Measurements from ENCODE around the gene MAST1. TPM values are rescaled to one million over a fixed set of nuclear protein-coding genes. Genes with fewer than 3 reads are reported as not detected.
A peak's percentile ranks its signal among the peaks of the same experiment; 100 is the strongest.

The MAST1 gene
- 1.2 TPM for total RNA-seq

- no peaks in the 10 kb centered on the region for H3K9me3 ChIP-seq
Measured at GRCh38 chr19:12838182-12838885, at the start of gene MAST1. Gene MAST1 (plus strand): TSS chr19:12838515. CDS start chr19:12838573, 58 bp downstream.

DNA sequence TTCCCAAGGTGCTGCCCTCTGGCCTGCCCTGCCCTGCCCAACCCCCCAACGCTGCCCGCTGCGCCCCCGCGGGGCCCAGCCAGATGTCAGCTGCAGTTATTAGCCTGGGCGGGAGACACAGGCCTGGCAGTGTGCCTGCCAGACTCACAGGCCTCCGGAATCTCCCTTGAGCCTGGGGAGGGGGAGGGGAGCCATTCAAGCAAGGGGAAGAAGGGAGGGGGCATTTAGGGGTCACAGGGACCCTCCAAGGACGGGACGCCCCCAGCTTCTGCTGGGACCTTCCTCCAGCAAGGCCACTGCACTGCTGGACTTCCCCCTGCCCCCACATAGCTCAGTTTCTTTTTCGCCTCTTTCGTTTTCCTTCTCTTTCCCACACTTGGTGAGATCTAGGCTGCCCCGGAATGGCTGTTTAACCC is 49.6 kb upstream of the MAST1 start:
- TF ChIP-seq CTCF (IDR thresholded peaks at IDR 0.05) = no peak
- TF ChIP-seq POLR2AphosphoS5 (IDR thresholded peaks at IDR 0.05; ENCODE audit: insufficient read depth in 1 of 2, low read depth in 1 of 2) = peak; percentile 14 to 56
- no peak for DNase-seq (ENCODE audit: extremely low spot score in 2 of 2)
- H3K4me1 ChIP-seq = peaks cover 58% of the 10 kb centered on the region
- H3K27ac ChIP-seq = peak overlapping the region; percentile 97
- no peaks in the 10 kb centered on the region for H3K9me3 ChIP-seq
- intact Hi-C loops (cut with DNase I) = no loop called here
- H3K4me3 ChIP-seq = peak overlapping the region; percentile 85 to 96
- H3K36me3 ChIP-seq = no peaks in the 10 kb centered on the region
- H3K27me3 ChIP-seq = no peaks in the 10 kb centered on the region

More at GRCh38 chr19:12838182-12838885, at the start of gene MAST1:
- no peak within 1 kb of the TSS for H3K27ac ChIP-seq
- H3K4me1 ChIP-seq = peaks cover 21% of the 10 kb centered on the region
- peak within 1 kb of the TSS; percentile 22 to 28 for H3K4me3 ChIP-seq
- no peaks in the 10 kb centered on the region for H3K36me3 ChIP-seq
- intact Hi-C loops (cut with DNase I) = no loop called here
- DNase-seq (ENCODE audit: extremely low spot score in 2 of 2) = no peak
- TF ChIP-seq CTCF (IDR thresholded peaks at IDR 0.05) = no peak
- no peak for TF ChIP-seq POLR2AphosphoS5 (IDR thresholded peaks at IDR 0.05; ENCODE audit: insufficient read depth in 1 of 2, low read depth in 1 of 2)
- TF ChIP-seq POLR2A (IDR thresholded peaks at IDR 0.05) = no peak
- peaks cover 43% of the 10 kb centered on the region for H3K27me3 ChIP-seq

DNA sequence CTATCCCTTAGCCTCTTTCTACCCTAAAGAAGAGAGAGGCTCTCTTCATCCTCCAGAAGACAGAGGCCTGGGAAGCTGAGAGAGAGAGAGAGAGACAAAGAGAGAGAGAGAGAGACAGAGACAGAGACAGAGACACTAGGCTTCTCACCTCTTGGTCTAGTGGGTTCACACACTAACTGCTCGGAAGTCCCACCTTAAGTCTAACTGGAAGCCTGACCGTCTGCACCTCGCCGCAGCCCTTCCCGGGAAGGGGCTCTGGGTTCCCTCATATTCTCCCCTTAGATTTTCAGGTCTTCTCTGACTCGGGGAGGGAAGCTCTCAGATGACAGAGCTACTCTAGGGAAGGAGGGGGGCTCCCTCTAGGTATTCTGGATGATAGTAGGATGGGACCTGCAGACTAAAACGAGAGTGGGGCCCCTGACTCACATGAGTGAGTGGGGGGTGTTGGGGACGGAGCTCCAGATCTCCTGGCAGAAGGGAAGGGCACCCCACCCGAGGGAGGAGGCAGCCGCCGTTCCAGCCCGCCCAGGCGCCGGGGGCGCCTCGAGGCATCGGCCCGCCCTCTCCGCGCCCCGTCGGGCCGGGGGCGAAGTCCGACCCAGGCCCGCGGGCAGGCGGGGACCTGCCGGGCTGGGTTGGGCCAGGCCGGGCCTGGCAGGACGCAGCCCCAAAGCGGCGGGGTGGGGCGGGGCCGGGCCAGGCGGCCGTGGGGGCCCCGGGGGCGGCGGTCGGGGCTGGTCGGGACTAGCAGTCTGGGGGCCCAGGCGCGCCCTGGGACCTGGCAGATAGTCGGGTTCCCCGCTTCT is 49.0 kb upstream of the MAST1 start:
- H3K27ac ChIP-seq = peak overlapping the region; percentile 97
- TF ChIP-seq POLR2A (IDR thresholded peaks at IDR 0.05) (no peak), POLR2AphosphoS5 (IDR thresholded peaks at IDR 0.05; ENCODE audit: insufficient read depth in 1 of 2, low read depth in 1 of 2) (no peak), CTCF (IDR thresholded peaks at IDR 0.05) (no peak)
- no peaks in the 10 kb centered on the region for H3K9me3 ChIP-seq
- H3K27me3 ChIP-seq = no peaks in the 10 kb centered on the region
- intact Hi-C loops (cut with DNase I) = no loop called here
- H3K4me1 ChIP-seq = peaks cover 58% of the 10 kb centered on the region
- H3K4me3 ChIP-seq = peak overlapping the region; percentile 85 to 96
- no peaks in the 10 kb centered on the region for H3K36me3 ChIP-seq
- DNase-seq (ENCODE audit: extremely low spot score in 2 of 2) = no peak

DNA sequence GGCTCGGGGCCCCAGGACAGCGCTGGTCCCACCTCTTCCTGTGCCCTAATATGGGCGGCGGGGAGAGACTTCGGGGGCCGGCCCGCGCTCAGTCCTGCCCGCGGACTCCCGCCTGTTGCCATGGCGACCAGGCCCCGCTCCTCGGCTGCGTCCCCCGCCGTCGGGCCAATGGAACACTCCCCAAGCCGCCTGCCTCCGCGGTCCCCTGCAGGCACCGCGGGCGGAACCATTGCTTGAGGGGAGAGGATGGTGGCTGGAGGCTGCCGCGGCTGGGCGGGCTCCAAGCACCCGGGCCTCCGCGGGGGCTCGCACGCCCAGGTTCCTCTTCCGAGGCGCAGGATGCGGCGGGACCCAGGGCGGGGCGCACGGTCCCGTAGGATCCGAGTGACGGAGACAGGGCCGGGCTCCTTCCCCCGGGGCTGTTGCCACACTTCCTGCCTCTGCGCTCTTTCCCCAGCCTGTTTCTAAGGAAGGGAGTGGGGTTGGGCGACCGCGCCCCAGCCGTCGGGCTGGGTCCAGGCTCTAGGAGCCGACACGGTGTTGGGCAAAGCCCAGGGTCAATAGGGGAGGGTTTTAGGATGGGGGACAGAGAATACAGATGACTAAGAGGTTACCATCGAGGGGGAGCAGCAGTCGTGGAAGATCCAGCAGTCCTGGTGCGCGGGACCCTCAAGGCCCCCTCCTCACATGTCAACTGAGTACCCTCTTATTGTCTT is 48.3 kb upstream of the MAST1 start:
- Histone ChIP-seq H3K4me1 (peaks cover 55% of the 10 kb centered on the region), H3K9me3 (no peaks in the 10 kb centered on the region), H3K27ac (peak overlapping the region; percentile 97), H3K27me3 (no peaks in the 10 kb centered on the region), H3K4me3 (peak overlapping the region; percentile 85 to 96), H3K36me3 (no peaks in the 10 kb centered on the region)
- intact Hi-C loops (cut with DNase I) = no loop called here
- peak in 1 of 2 donors; percentile 98 for DNase-seq (ENCODE audit: extremely low spot score in 2 of 2)
- peak; percentile 90 to 99 for TF ChIP-seq POLR2AphosphoS5 (IDR thresholded peaks at IDR 0.05; ENCODE audit: insufficient read depth in 1 of 2, low read depth in 1 of 2)
- TF ChIP-seq CTCF (IDR thresholded peaks at IDR 0.05) = no peak
- peak in 1 of 2 donors; percentile 96 for TF ChIP-seq POLR2A (IDR thresholded peaks at IDR 0.05)
